Motor neuron (in vitro differentiated cells): ENCODE measurements around the gene EXOC4. TPM values are rescaled to one million over a fixed set of nuclear protein-coding genes. Genes with fewer than 3 reads are reported as not detected.

ENCODE experiments used
- ATAC-seq, 8 experiments: fragments of 200-7000 bp; cut with Tn5 transposase; replicated peaks in 6 of 8; 2 replicates each; pipeline ENCODE4 v1.8.0; 2021; ENCODE audit warnings: mild to moderate bottlenecking in 8 of 8, moderate library complexity in 8 of 8
- H3K27ac ChIP-seq, 2 donors: fragments of 250-450 bp; sonication (Bioruptor Pico); 2 replicates each; pipeline ENCODE4 v1.9.0; 2021; ENCODE audit warnings: antibody characterized with exemption in 2 of 2, mild to moderate bottlenecking in 2 of 2, moderate library complexity in 1 of 2
- H3K4me1 ChIP-seq, 2 donors: fragments of 250-450 bp; sonication (Bioruptor Pico); replicated peaks in 1 of 2; 2 replicates each; pipeline ENCODE4 v1.6.1; 2021; ENCODE audit warnings: antibody characterized with exemption in 2 of 2, mild to moderate bottlenecking in 2 of 2, moderate library complexity in 1 of 2
- H3K4me3 ChIP-seq, 5 donors: fragments of 250-450 bp; sonication (Bioruptor Pico); 2 replicates each; pipeline ENCODE4 v1.9.0; 2021; ENCODE audit warnings: antibody characterized with exemption in 5 of 5, mild to moderate bottlenecking in 5 of 5, moderate library complexity in 4 of 5
- WGBS, 10 experiments: fragments of 450-650 bp; shearing (Covaris generic); methylation state at CpG; one replicate each; pipeline ENCODE4 v1.0.0; 2022; 5-methylcytosine and 5-hydroxymethylcytosine counted together
- in situ Hi-C, 9 experiments: fragments of 400-800 bp; cut with MboI; loops; one replicate each; pipeline ENCODE4 v1.15.0; 2021; ENCODE audit warnings: low sequenced_read_pairs in 9 of 9, low pct_unique_long_range_greater_than_20kb in 2 of 9; ENCODE audit not compliant: unreplicated experiment in 9 of 9
- total RNA-seq, 8 experiments: library from RNA; unstranded; fragments of 300-600 nt; gene quantifications; 2 replicates each; pipeline versions ENCODE4 v1.2.3 to v1.2.4, GENCODE V29; 2022

The EXOC4 gene
- total RNA-seq, 8 experiments from 2014 or later = 47.7 to 103 (median 60.2) TPM

DNA sequence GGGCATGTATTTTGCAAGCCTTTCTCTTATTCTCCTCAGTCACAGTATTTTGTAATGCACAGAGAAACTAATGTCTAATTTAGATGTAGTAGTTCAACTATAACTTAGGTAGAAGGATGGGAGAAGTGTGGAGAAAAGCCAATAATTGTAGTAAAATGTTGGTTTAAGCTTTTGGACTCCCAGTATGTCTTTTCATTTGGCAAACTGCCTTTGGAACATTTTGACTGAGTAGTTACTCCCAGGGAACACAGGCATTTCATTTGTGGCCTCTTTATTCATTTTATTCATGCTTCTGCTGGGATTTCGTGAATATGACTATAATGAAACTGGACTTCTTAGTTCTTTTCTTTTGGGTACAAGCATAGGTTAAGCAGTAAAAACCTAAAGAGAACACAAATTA, 79.0 kb downstream of the EXOC4 start:
- H3K4me1 ChIP-seq = no peaks in the 10 kb centered on the region
- H3K4me3 ChIP-seq = no peak overlapping the region
- ATAC-seq = no peak
- 83 to 100% (median 100%) methylated on average over 1 of the region's 1 CpG; no CpG with 5 or more reads in 4 of the 10 experiments for WGBS, 10 experiments
- in situ Hi-C loops = no loop called here
- no peak overlapping the region for H3K27ac ChIP-seq

- no peaks in the 10 kb centered on the region for H3K4me1 ChIP-seq
- 90 to 100% (median 96%) methylated on average over 1 to 2 of the region's 2 CpGs; no CpG with 5 or more reads in 1 of the 10 experiments for WGBS, 10 experiments
- H3K27ac ChIP-seq = no peak overlapping the region
- no peak for ATAC-seq
- H3K4me3 ChIP-seq = no peak overlapping the region
- in situ Hi-C loops = no loop called here
Observed at GRCh38 chr7:133339772-133340171, 86.9 kb downstream of the EXOC4 start.

DNA sequence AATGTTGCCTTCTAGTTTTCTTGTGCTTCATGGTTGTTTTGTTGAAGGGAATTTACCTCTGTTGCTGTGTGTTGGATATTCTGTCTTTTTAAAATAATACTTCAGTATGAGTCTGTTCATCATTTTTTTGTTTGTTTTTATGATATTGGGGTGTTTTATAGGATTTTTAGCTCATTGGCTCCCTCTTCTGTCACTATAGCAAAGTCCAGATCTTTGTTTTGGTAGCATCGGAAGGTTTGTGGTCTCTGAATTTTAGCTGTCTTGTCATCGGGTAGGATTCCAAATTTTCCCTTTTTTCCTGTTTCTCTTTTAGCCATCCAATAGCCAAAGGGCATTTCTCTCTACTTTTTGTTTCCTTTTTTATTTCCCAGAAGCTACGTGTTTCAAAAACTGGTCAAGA, 91.4 kb downstream of the EXOC4 start:
- no peak for ATAC-seq
- in situ Hi-C loops = no loop called here

GRCh38 chr7:133345690-133346421, 93.0 kb downstream of the EXOC4 start:
- Histone ChIP-seq H3K27ac (no peak overlapping the region), H3K4me1 (no peaks in the 10 kb centered on the region), H3K4me3 (no peak overlapping the region)
- 0 to 100% (median 64%) methylated on average over 1 to 8 of the region's 8 CpGs; no CpG with 5 or more reads in 1 of the 10 experiments for WGBS, 10 experiments
- ATAC-seq = no peak
- in situ Hi-C loops = no loop called here

More for the DNA sequence above, 91.4 kb downstream of the EXOC4 start:
- WGBS, 10 experiments = 40 to 93% (median 74%) methylated on average over 1 to 3 of the region's 3 CpGs; no CpG with 5 or more reads in 1 of the 10 experiments
- no peak overlapping the region for H3K4me3 ChIP-seq
- H3K4me1 ChIP-seq = no peaks in the 10 kb centered on the region
- H3K27ac ChIP-seq = no peak overlapping the region

DNA sequence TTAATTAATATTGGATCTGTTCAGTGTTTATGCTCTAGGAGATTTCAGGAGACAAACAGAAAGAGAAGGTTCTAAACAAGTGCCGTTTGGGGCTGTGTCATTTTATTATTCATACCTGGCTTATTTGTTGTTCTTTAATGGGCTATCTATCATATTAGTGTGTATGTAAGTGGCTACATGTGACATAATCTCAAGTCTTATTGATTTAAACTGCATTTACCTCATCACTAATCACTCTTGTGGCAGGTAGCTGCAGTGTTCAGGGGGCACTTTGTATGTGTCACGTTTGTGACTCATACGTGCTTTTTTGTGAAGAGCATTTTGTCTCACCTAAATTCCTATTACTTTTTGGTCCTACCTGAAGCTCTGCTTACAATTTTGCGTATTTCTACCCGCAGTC, 95.4 kb downstream of the EXOC4 start:
- WGBS, 10 experiments = 69 to 100% (median 95%) methylated on average over 1 to 5 of the region's 5 CpGs; no CpG with 5 or more reads in 1 of the 10 experiments
- in situ Hi-C loops = no loop called here
- H3K4me1 ChIP-seq = no peaks in the 10 kb centered on the region
- no peak overlapping the region for H3K27ac ChIP-seq
- H3K4me3 ChIP-seq = no peak overlapping the region
- ATAC-seq = peak in 5 of 8 experiments; percentile 87 to 99 (median 91)

GRCh38 chr7:133349101-133349500, 96.2 kb downstream of the EXOC4 start:
- 69 to 100% (median 95%) methylated on average over 1 to 2 of the region's 2 CpGs; no CpG with 5 or more reads in 2 of the 10 experiments for WGBS, 10 experiments
- no peak overlapping the region for H3K27ac ChIP-seq
- no peak for ATAC-seq
- in situ Hi-C loops = no loop called here
- no peaks in the 10 kb centered on the region for H3K4me1 ChIP-seq
- H3K4me3 ChIP-seq = no peak overlapping the region

GRCh38 chr7:133352430-133352829, 99.6 kb downstream of the EXOC4 start:
- in situ Hi-C loops = no loop called here

GRCh38 chr7:133353775-133354174, 100.9 kb downstream of the EXOC4 start:
- no peak overlapping the region for H3K27ac ChIP-seq
- in situ Hi-C loops = no loop called here
- peaks cover 0 to 3% of the 10 kb centered on the region in 2 donors for H3K4me1 ChIP-seq
- 54 to 100% (median 91%) methylated on average over 1 of the region's 1 CpG for WGBS, 10 experiments
- ATAC-seq = no peak
- H3K4me3 ChIP-seq = no peak overlapping the region

More at GRCh38 chr7:133352430-133352829, 99.6 kb downstream of the EXOC4 start:
- WGBS, 10 experiments = 33 to 100% (median 95%) methylated on average over 1 to 2 of the region's 2 CpGs
- no peak overlapping the region for H3K4me3 ChIP-seq
- peaks cover 0 to 3% of the 10 kb centered on the region in 2 donors for H3K4me1 ChIP-seq
- H3K27ac ChIP-seq = no peak overlapping the region
- no peak for ATAC-seq

GRCh38 chr7:133354546-133355324, 101.9 kb downstream of the EXOC4 start:
- peak in 5 of 8 experiments; percentile 18 to 69 (median 32) for ATAC-seq
- no peak overlapping the region for H3K4me3 ChIP-seq
- peaks cover 0 to 11% of the 10 kb centered on the region in 2 donors for H3K4me1 ChIP-seq
- peak overlapping the region in 1 of 2 donors; percentile 40 for H3K27ac ChIP-seq
- WGBS, 10 experiments = 76 to 100% (median 89%) methylated on average over 1 to 4 of the region's 5 CpGs; no CpG with 5 or more reads in 1 of the 10 experiments
- in situ Hi-C loops = no loop called here

- WGBS, 10 experiments = 0 to 75% (median 47%) methylated on average over 1 to 3 of the region's 3 CpGs; no CpG with 5 or more reads in 2 of the 10 experiments
- Histone ChIP-seq H3K4me3 (no peak overlapping the region), H3K4me1 (peaks cover 0 to 11% of the 10 kb centered on the region in 2 donors), H3K27ac (no peak overlapping the region)
- peak in 3 of 8 experiments; percentile 87 to 93 (median 92) for ATAC-seq
- in situ Hi-C loops = no loop called here
Observed at GRCh38 chr7:133355325-133355708, 102.4 kb downstream of the EXOC4 start.

DNA sequence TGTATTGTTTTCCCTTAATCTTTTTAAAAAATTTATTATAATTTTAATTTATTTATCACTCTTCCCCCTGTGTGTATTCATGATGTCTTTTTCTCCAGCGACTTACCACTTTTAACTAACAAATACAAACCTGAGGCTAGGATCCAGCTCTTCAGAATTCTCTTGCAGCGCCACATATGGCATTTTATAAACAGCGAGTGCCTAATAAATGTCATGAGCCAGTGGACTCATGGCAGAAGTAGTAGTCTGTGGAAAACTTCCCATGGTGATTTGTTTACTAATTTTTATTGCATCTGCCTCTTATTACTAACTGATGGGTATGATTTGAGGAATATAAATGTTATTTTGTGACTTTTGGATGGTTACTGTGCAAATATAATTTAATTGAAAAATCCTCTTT, 102.9 kb downstream of the EXOC4 start:
- no peak for ATAC-seq

GRCh38 chr7:133358708-133359107, 105.8 kb downstream of the EXOC4 start:
- peak in 5 of 8 experiments; percentile 32 to 67 (median 48) for ATAC-seq
- Histone ChIP-seq H3K27ac (no peak overlapping the region), H3K4me3 (no peak overlapping the region), H3K4me1 (peaks cover 0 to 11% of the 10 kb centered on the region in 2 donors)
- in situ Hi-C loops = no loop called here
- 13 to 88% (median 78%) methylated on average over 1 to 3 of the region's 3 CpGs; no CpG with 5 or more reads in 2 of the 10 experiments for WGBS, 10 experiments

More for the DNA sequence above, 102.9 kb downstream of the EXOC4 start:
- WGBS, 10 experiments = 80 to 98% (median 94%) methylated on average over 2 to 3 of the region's 3 CpGs; no CpG with 5 or more reads in 1 of the 10 experiments
- Histone ChIP-seq H3K4me1 (peaks cover 0 to 11% of the 10 kb centered on the region in 2 donors), H3K4me3 (no peak overlapping the region), H3K27ac (no peak overlapping the region)
- in situ Hi-C loops = no loop called here

DNA sequence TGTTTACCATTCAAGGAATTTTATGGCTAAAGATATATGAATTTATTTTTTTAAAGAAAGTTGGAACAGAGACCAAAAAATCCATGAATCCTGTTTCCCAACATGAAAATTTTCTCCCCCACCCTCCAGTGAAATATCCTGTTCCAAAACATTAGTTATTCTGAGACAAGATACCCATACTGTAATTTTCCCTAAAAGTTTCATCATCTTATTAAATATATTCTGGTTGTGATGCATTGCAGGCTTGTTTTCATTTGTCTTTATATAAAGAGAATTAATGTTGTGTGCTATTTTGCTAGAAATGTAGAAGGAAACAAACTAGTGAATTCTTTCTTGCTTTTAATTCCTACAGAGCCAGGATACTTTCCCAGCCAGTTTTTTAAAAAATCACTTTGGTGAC, 106.6 kb downstream of the EXOC4 start:
- Histone ChIP-seq H3K4me1 (peaks cover 0 to 11% of the 10 kb centered on the region in 2 donors), H3K27ac (no peak overlapping the region), H3K4me3 (no peak overlapping the region)
- in situ Hi-C loops = no loop called here
- no peak for ATAC-seq
